ENCODE results near the gene SEC63. TPM values are rescaled to one million over a fixed set of nuclear protein-coding genes. Genes with fewer than 3 reads are reported as not detected.

SEC63 gene
- total RNA-seq, 1 donor from 2014 or later, result 94.4 TPM

DNA sequence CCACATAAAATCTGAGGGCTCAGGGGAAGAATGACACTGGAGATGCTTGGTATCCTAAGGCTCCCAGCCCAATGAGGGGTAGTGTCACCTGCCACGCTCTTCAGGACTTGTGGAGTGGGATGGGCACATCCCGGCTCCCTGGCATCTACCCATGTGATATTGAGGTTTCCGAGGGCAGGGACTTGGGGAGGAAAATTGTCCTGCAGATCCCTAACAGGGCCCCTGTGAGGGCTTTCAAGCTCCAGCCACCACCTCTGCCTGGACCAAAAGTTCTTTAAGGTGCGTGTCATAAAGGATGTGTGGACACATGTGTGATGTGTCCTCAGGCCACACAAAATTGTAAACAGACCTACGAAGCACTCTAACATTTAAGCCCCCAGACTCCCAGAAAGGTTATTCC lies 136.4 kb downstream of the SEC63 start:
- intact Hi-C loops (cut with micrococcal nuclease), result loop anchor here (5.0 to 10.0 kb wide), 3 partner anchors 136 to 1053 kb away; partner anchors contain the start of gene SEC63
- Mint-ChIP-seq H3K36me3 (ENCODE audit: low read depth) (peaks cover 7% of the 10 kb centered on the region), H3K27ac (peak overlapping the region; percentile 95), H3K9me3 (no peaks in the 10 kb centered on the region), H3K27me3 (no peaks in the 10 kb centered on the region), H3K4me3 (peak overlapping the region; percentile 80), H3K4me1 (peaks cover 76% of the 10 kb centered on the region)
- peak; percentile 70 for DNase-seq

DNA sequence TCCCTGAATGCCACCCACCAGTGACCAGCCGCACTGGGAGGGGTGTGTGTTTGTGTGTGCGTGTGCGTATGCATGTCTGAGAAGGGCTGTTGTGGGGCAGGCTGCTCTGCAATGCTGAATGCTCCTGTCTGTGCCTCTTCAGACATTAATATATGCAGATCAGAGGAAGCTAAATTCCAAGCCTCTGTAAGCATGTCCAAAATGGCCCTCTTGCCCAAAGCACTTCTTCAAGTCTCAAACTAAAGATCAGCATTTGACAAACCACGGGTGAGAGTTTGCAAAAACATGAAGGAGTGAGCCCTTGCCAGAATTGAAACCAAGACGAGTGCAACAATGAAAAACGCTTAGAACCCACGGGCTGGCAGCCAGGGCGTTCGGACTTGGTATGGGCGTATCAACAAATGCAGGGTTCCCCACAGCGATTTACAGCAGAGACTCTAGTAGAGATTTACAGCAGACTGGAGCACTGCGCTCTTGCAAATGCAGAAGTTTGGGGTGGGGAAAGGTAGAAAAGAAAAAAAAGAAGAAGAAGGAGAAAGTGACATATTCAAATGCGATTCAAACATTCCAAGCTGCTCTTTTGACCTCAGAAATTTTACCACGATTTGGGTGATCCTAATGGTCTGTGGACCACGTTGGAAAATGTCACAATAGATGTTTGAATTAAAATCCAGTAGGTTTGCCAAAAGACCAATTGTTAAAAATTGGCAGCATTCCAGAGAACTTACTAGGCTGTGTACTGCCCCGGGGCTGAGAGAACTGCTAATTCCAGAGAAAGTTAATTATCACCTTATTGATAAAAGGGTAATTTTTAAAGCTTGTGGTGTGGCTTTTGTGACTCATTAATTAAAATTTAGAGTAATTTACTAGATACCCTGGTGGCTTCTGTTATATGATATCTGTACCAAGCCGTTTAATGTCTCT lies 137.4 kb downstream of the SEC63 start:
- H3K27me3 Mint-ChIP-seq, result no peaks in the 10 kb centered on the region
- intact Hi-C loops (cut with micrococcal nuclease), result loop anchor here (5.0 to 10.0 kb wide), 3 partner anchors 137 to 1054 kb away; partner anchors contain the start of gene SEC63
- peaks cover 10% of the 10 kb centered on the region for H3K36me3 Mint-ChIP-seq (ENCODE audit: low read depth)
- H3K4me3 Mint-ChIP-seq, result peak overlapping the region; percentile 80
- peaks cover 82% of the 10 kb centered on the region for H3K4me1 Mint-ChIP-seq
- DNase-seq, result peak; percentile 86
- H3K27ac Mint-ChIP-seq, result peak overlapping the region; percentile 95
- no peaks in the 10 kb centered on the region for H3K9me3 Mint-ChIP-seq

DNA sequence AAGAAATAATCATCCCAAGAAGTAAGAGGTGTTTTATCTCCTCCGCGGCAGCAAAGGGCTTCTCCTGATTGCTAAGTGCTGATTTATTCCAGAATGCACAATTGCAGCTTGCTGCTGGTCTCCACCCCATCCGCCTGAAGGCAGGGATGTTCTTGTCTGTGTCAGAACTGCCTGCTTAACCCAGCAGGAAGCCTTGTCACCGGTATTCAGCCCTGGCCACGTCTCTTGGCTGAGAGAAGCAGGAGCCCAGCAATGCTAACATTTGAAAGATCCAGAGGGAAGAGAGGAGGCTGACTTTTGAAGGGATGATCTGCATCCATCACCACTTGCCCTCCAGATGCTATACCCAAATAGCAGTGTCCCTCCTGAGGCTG lies 138.1 kb downstream of the SEC63 start:
- Mint-ChIP-seq H3K4me1 (peaks cover 81% of the 10 kb centered on the region), H3K27me3 (no peaks in the 10 kb centered on the region), H3K27ac (peak overlapping the region; percentile 95), H3K36me3 (ENCODE audit: low read depth) (peaks cover 10% of the 10 kb centered on the region), H3K9me3 (no peaks in the 10 kb centered on the region), H3K4me3 (peak overlapping the region; percentile 80)
- intact Hi-C loops (cut with micrococcal nuclease), result loop anchor here (1.0 to 10.0 kb wide), 4 partner anchors 79 to 1055 kb away; partner anchors contain the start of gene SEC63
- peak; percentile 86 for DNase-seq

DNA sequence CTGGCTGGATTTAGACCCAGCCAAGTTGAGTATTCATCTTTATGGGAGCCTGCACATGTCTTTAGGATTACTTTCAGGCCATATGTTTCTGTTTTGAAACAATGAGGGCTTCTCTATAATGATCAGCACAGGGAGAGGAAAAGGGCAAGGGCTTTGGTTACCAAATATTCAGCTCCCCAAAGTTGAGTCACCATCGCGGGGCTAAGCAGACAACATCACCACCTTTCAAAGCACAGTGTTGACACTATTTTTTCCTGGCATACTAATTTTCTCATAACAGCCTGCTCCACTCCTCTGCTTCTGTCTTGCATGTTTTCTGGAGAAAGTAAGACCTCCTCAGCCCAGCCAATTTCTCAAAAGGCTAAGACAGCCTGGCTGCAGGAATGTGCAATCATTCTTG lies 138.8 kb downstream of the SEC63 start:
- DNase-seq, result peak; percentile 66
- peak overlapping the region; percentile 95 for H3K27ac Mint-ChIP-seq
- peak overlapping the region; percentile 80 for H3K4me3 Mint-ChIP-seq
- intact Hi-C loops (cut with micrococcal nuclease), result loop anchor here (1.0 kb wide), 1 partner anchor 78 kb away; no protein-coding TSS in a partner anchor
- no peaks in the 10 kb centered on the region for H3K9me3 Mint-ChIP-seq
- H3K36me3 Mint-ChIP-seq (ENCODE audit: low read depth), result peaks cover 11% of the 10 kb centered on the region
- H3K27me3 Mint-ChIP-seq, result no peaks in the 10 kb centered on the region
- H3K4me1 Mint-ChIP-seq, result peaks cover 74% of the 10 kb centered on the region

DNA sequence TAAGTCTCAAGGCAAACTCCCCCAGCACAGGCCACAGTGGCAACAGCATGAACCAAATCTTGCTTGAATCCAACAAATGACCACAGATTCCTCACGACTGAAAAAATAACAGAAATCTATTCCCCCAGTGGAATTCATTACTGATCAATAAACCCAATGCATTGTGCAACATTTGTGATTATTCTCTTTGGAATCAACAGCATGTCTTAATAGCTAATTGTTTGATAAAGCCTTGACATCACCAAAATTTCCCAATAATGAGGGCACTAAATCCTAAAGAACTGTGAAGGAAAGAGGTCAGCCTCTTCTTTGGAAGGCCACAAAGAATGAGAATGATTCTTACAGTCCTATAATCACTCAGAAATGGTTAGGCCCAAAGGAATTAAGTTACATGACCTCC lies 139.7 kb downstream of the SEC63 start:
- Mint-ChIP-seq H3K4me3 (no peak overlapping the region), H3K9me3 (no peaks in the 10 kb centered on the region), H3K27me3 (no peaks in the 10 kb centered on the region), H3K36me3 (ENCODE audit: low read depth) (peaks cover 16% of the 10 kb centered on the region), H3K4me1 (peaks cover 69% of the 10 kb centered on the region), H3K27ac (peak overlapping the region; percentile 73)
- DNase-seq, result no peak
- intact Hi-C loops (cut with micrococcal nuclease), result no loop called here

DNA sequence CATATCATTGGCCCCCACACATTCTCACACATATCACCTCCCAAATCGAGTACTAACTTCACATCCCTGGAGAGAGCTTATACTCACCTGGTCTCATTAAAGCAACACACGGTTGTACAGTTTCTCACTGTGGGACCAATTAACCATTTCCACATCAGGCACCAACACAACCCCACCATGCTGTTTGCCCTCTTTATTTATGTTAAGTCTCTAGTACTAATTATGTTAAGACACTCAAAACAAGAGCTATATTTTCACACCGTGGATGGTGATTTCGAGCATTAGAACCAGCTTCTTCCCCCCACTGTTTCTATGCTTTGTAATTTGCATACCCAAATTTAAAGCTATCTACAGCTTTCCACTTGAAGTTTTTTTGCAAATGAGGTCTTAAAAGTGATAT lies 140.2 kb downstream of the SEC63 start:
- H3K4me3 Mint-ChIP-seq, result peak overlapping the region; percentile 34
- no peaks in the 10 kb centered on the region for H3K9me3 Mint-ChIP-seq
- no peak for DNase-seq
- peaks cover 17% of the 10 kb centered on the region for H3K36me3 Mint-ChIP-seq (ENCODE audit: low read depth)
- H3K27me3 Mint-ChIP-seq, result no peaks in the 10 kb centered on the region
- intact Hi-C loops (cut with micrococcal nuclease), result no loop called here
- H3K27ac Mint-ChIP-seq, result peak overlapping the region; percentile 73
- peaks cover 64% of the 10 kb centered on the region for H3K4me1 Mint-ChIP-seq

Other genes starting within 250 kb of the SEC63 start
- 2.0 and 2.7 TPM in 2 replicates for gene SCML4, start 133.9 kb downstream of the SEC63 start, total RNA-seq
- gene OSTM1, start 116.5 kb upstream of the SEC63 start, total RNA-seq, result 14.6 and 16.8 TPM in 2 replicates
- gene NR2E1, start 207.8 kb upstream of the SEC63 start, total RNA-seq, result not detected in 2 replicates